Common myeloid progenitor, CD34-positive (primary cell): ENCODE data around the gene KLF5.
A peak's percentile ranks its signal among the peaks of the same experiment; 100 is the strongest.

Source experiments
- CTCF ChIA-PET: fragments of 350-600 bp; sonication (Branson Sonifier 250); formaldehyde crosslinking; loops from one replicate; lab custom pipeline; 2021; ENCODE audit warnings: antibody characterized with exemption; lab: Charles Lee
- POLR2A ChIA-PET: fragments of 350-600 bp; sonication (Branson Sonifier 250); formaldehyde crosslinking; loops from one replicate; lab custom pipeline; 2021; ENCODE audit warnings: antibody characterized with exemption; lab: Charles Lee
- DNase-seq, 3 donors: peaks; one replicate each; pipeline versions ENCODE4 v3.0.0 to v3.0.0-alpha.2; 2013
- H3K27ac ChIP-seq, 2 experiments: 1 replicate in 1 of 2; 2 replicates in 1 of 2; pipeline ENCODE4 v1.7.0; 2013; ENCODE audit warnings: inconsistent platforms in 2 of 2, low read length in 2 of 2, mild to moderate bottlenecking in 2 of 2, low read depth in 1 of 2, moderate library complexity in 1 of 2; ENCODE audit not compliant: severe bottlenecking in 2 of 2, insufficient read depth in 1 of 2, poor library complexity in 1 of 2
- H3K27me3 ChIP-seq, 5 experiments: replicated peaks in 2 of 5; 1 replicate in 3 of 5; 2 replicates in 2 of 5; pipeline versions ENCODE4 v1.6.1 to v1.7.0; 2013; ENCODE audit warnings: low read length in 4 of 5, mild to moderate bottlenecking in 2 of 5, moderate library complexity in 2 of 5, inconsistent platforms in 1 of 5; ENCODE audit not compliant: insufficient read depth in 5 of 5, control insufficient read depth in 4 of 5
- H3K36me3 ChIP-seq, 4 experiments: 1 replicate in 2 of 4; 2 replicates in 2 of 4; pipeline versions ENCODE4 v1.6.1 to v1.7.0; 2013; ENCODE audit warnings: low read length in 3 of 4, control low read depth in 1 of 4, mild to moderate bottlenecking in 1 of 4; ENCODE audit not compliant: control insufficient read depth in 4 of 4, insufficient read depth in 4 of 4
- H3K4me1 ChIP-seq, 4 experiments: 1 replicate in 3 of 4; 2 replicates in 1 of 4; pipeline versions ENCODE4 v1.6.1 to v1.7.1; 2013; ENCODE audit warnings: low read length in 3 of 4, mild to moderate bottlenecking in 3 of 4, control low read depth in 1 of 4, inconsistent platforms in 1 of 4, moderate library complexity in 1 of 4; ENCODE audit not compliant: control insufficient read depth in 4 of 4, insufficient read depth in 4 of 4; ENCODE audit errors: control extremely low read depth in 1 of 4
- H3K4me3 ChIP-seq, 7 experiments: 1 replicate in 4 of 7; 2 replicates in 3 of 7; pipeline versions ENCODE4 v1.5.1 to v1.7.0; 2013; ENCODE audit warnings: mild to moderate bottlenecking in 7 of 7, low read length in 6 of 7, moderate library complexity in 6 of 7, inconsistent platforms in 2 of 7, low read depth in 2 of 7, control low read depth in 1 of 7; ENCODE audit not compliant: insufficient read depth in 4 of 7, control insufficient read depth in 1 of 7; ENCODE audit errors: extremely low read depth in 1 of 7
- H3K9me3 ChIP-seq, 5 experiments: 1 replicate in 4 of 5; 2 replicates in 1 of 5; pipeline versions ENCODE4 v1.6.1 to v1.7.1; 2013; ENCODE audit warnings: low read length in 4 of 5, mild to moderate bottlenecking in 2 of 5, inconsistent platforms in 1 of 5, low read depth in 1 of 5, moderate library complexity in 1 of 5; ENCODE audit not compliant: control insufficient read depth in 4 of 5, insufficient read depth in 2 of 5; ENCODE audit errors: control extremely low read depth in 1 of 5
- WGBS: methylation state at CpG from one replicate; pipeline ENCODE4 v1.1.5; 2013; ENCODE audit not compliant: insufficient coverage; 5-methylcytosine and 5-hydroxymethylcytosine counted together

The KLF5 gene

GRCh38 chr13:73035660-73036059 is 23.1 kb upstream of the KLF5 start:
- no peaks in the 10 kb centered on the region for H3K9me3 ChIP-seq
- H3K27ac ChIP-seq, result no peak overlapping the region
- POLR2A ChIA-PET, result no interaction called here
- H3K4me1 ChIP-seq, result peaks cover 0 to 6% (median 3%) of the 10 kb centered on the region in 4 experiments
- no peaks in the 10 kb centered on the region for H3K36me3 ChIP-seq
- DNase-seq, result no peak
- no peaks in the 10 kb centered on the region for H3K27me3 ChIP-seq
- CTCF ChIA-PET, result interaction anchor here (1.1 kb wide), 1 partner anchor 11 kb away, joined by 3 read pairs; no protein-coding TSS in a partner anchor
- 100% methylated on average over 1 of the region's 2 CpGs for WGBS
- no peak overlapping the region for H3K4me3 ChIP-seq

GRCh38 chr13:73036566-73036965 is 22.2 kb upstream of the KLF5 start:
- Histone ChIP-seq H3K27me3 (no peaks in the 10 kb centered on the region), H3K4me1 (peaks cover under 1 to 13% (median 5%) of the 10 kb centered on the region in 4 experiments), H3K4me3 (no peak overlapping the region), H3K36me3 (no peaks in the 10 kb centered on the region), H3K9me3 (no peaks in the 10 kb centered on the region), H3K27ac (no peak overlapping the region)
- CTCF ChIA-PET, result no interaction called here
- POLR2A ChIA-PET, result interaction anchor here (0.5 kb wide), 1 partner anchor 23 kb away, joined by 3 read pairs; no protein-coding TSS in a partner anchor
- 82% methylated on average over 2 of the region's 4 CpGs for WGBS
- DNase-seq, result no peak

GRCh38 chr13:73038064-73038463 is 20.7 kb upstream of the KLF5 start:
- DNase-seq, result no peak
- Histone ChIP-seq H3K27me3 (no peaks in the 10 kb centered on the region), H3K36me3 (no peaks in the 10 kb centered on the region), H3K4me1 (peaks cover 2 to 15% (median 5%) of the 10 kb centered on the region in 4 experiments), H3K9me3 (no peaks in the 10 kb centered on the region), H3K4me3 (no peak overlapping the region), H3K27ac (no peak overlapping the region)
- ChIA-PET POLR2A (interaction anchor here (0.6 kb wide), 1 partner anchor 1010 kb away, joined by 7 read pairs; no protein-coding TSS in a partner anchor), CTCF (no interaction called here)

- H3K27me3 ChIP-seq, result no peaks in the 10 kb centered on the region
- peaks cover 2 to 15% (median 5%) of the 10 kb centered on the region in 4 experiments for H3K4me1 ChIP-seq
- CTCF ChIA-PET, result interaction anchor here (1.0 to 1.5 kb wide), 2 partner anchors 15 to 21 kb away, joined by 3 read pairs; no protein-coding TSS in a partner anchor
- no peak for DNase-seq
- H3K27ac ChIP-seq, result no peak overlapping the region
- 90% methylated on average over 1 of the region's 2 CpGs for WGBS
- H3K9me3 ChIP-seq, result no peaks in the 10 kb centered on the region
- POLR2A ChIA-PET, result no interaction called here
- no peaks in the 10 kb centered on the region for H3K36me3 ChIP-seq
- H3K4me3 ChIP-seq, result no peak overlapping the region
Measured at GRCh38 chr13:73039201-73040108, 19.4 kb upstream of the KLF5 start.

GRCh38 chr13:73040484-73040883 is 18.3 kb upstream of the KLF5 start:
- H3K9me3 ChIP-seq, result no peaks in the 10 kb centered on the region
- no peaks in the 10 kb centered on the region for H3K36me3 ChIP-seq
- DNase-seq, result peak in 2 of 3 donors; percentile 46 to 65
- no peaks in the 10 kb centered on the region for H3K27me3 ChIP-seq
- no peak overlapping the region for H3K27ac ChIP-seq
- CTCF ChIA-PET, result interaction anchor here (0.8 to 1.5 kb wide), 4 partner anchors 9 to 35 kb away, joined by 3 to 4 read pairs (median 4); partner anchors contain the start of gene KLF5
- POLR2A ChIA-PET, result interaction anchor here (0.6 to 1.4 kb wide), 2 partner anchors 19 to 897 kb away, joined by 3 to 12 read pairs; partner anchors contain the start of gene KLF5
- WGBS, result no CpG with 5 or more reads among the region's 3 CpGs
- H3K4me3 ChIP-seq, result peak overlapping the region in 1 of 7 experiments; percentile 5
- H3K4me1 ChIP-seq, result peaks cover 2 to 15% (median 5%) of the 10 kb centered on the region in 4 experiments

- Histone ChIP-seq H3K9me3 (no peaks in the 10 kb centered on the region), H3K36me3 (no peaks in the 10 kb centered on the region), H3K4me3 (peak overlapping the region in 1 of 7 experiments; percentile 51), H3K4me1 (peaks cover 2 to 15% (median 5%) of the 10 kb centered on the region in 4 experiments), H3K27ac (no peak overlapping the region), H3K27me3 (no peaks in the 10 kb centered on the region)
- peak; percentile 90 to 98 (median 94) for DNase-seq
- ChIA-PET CTCF (interaction anchor here (0.8 to 1.5 kb wide), 5 partner anchors 9 to 35 kb away, joined by 3 to 4 read pairs (median 3); partner anchors contain the start of gene KLF5), POLR2A (interaction anchor here (0.6 to 1.4 kb wide), 2 partner anchors 18 to 896 kb away, joined by 3 to 12 read pairs; partner anchors contain the start of gene KLF5)
- WGBS, result 11% methylated on average over 2 of the region's 7 CpGs
Measured at GRCh38 chr13:73040968-73041596, 17.7 kb upstream of the KLF5 start.
